Pancreas (tissue), 10 donors: Measurements from ENCODE around the gene BCKDHB. TPM values are rescaled to one million over a fixed set of nuclear protein-coding genes. Genes with fewer than 3 reads are reported as not detected.

Experiments
- ATAC-seq, 4 donors: fragments of 200-7000 bp; cut with Tn5 transposase; one replicate each; pipeline versions ENCODE4 v1.8.0 to v1.9.1; 2020; ENCODE audit warnings: mild to moderate bottlenecking in 4 of 4, moderate library complexity in 4 of 4
- DNase-seq, 6 donors: peaks; one replicate each; pipeline ENCODE4 v3.0.0-alpha.2; 2020
- FAIRE-seq: peaks from 2 replicates; lab custom pipeline; 2012; peaks lifted over from hg19 to GRCh38; lab: Jason Lieb, UNC
- H3K27ac ChIP-seq, 4 donors: fragments of 200-600 bp; sonication (generic); 1 replicate in 3 of 4; 2 replicates in 1 of 4; pipeline versions ENCODE4 v1.5.0 to v1.8.0; 2020
- H3K27me3 ChIP-seq, 4 donors: fragments of 200-600 bp; one replicate each; pipeline ENCODE4 v1.8.0; 2021
- H3K36me3 ChIP-seq, 3 donors: fragments of 200-600 bp; sonication (generic) in 1 of 3; one replicate each; pipeline versions ENCODE4 v1.5.0 to v1.8.0; 2020 to 2021
- H3K4me1 ChIP-seq, 3 donors: fragments of 200-600 bp; one replicate each; pipeline ENCODE4 v1.8.0; 2021
- H3K4me3 ChIP-seq, 4 donors: fragments of 200-600 bp; sonication (generic) in 2 of 4; one replicate each; pipeline versions ENCODE4 v1.5.0 to v1.8.0; 2020 to 2021
- H3K9me3 ChIP-seq, 4 donors: fragments of 200-600 bp; one replicate each; pipeline ENCODE4 v1.8.0; 2021
- WGBS, 2 donors: extraction: QIAGEN DNeasy Blood & Tissue Kit; methylation state at CpG; one replicate each; pipeline ENCODE4 v1.1.7; 2013; 5-methylcytosine and 5-hydroxymethylcytosine counted together
- intact Hi-C, 3 donors: fragments of 100-400 bp; cut with DNase I; formaldehyde crosslinking; loops; one replicate each; pipeline versions ENCODE4 v1.11.1 to v1.14.2; 2022
- polyA plus RNA-seq, 2 donors: library from polyadenylated mRNA; stranded (reverse); fragments of 200-250 nt; gene quantifications; one replicate each; pipeline ENCODE4 v1.2.3, GENCODE V29; 2013
- total RNA-seq, 6 donors: library from RNA; stranded (reverse); fragmentation: NEBNext Ultra II Directional in 4 of 6; extraction: Animal tissue kit (Norgen Biotek cat#: 25700) in 4 of 6; gene quantifications; one replicate each; pipeline versions ENCODE4 v1.2.1 to v1.2.4, GENCODE V29; 2021 to 2023
- TF ChIP-seq, protein P1 (sequence below), 4 donors: fragments of 200-600 bp; sonication (generic) in 3 of 4; IDR thresholded peaks; one replicate each; pipeline versions ENCODE4 v1.5.0 to v1.8.0; 2021; ENCODE audit warnings: antibody characterized with exemption in 4 of 4
- donor health status: healthy with polysubstance abuse.
- donor health status: DM: no; HTN: no; CAD: no; lungs with moderate emphysema.
- donor health status: DM: no; HTN: no; CAD: no.
- donor health status: control.
- donor health status: control.
- donor health status: Bipolar disorder and iron deficiency.
- donor health status: DM: yes; HTN: yes; CAD: no.
- donor health status: DM: no; HTN: no; CAD: no.
- donor health status: DM: no; HTN: no; CAD: no.
- donor health status: DM: yes; HTN: yes; CAD: no.

BCKDHB gene
- total and polyA plus RNA-seq, 8 donors, result 4.8 to 16.8 (median 10.5) TPM

DNA sequence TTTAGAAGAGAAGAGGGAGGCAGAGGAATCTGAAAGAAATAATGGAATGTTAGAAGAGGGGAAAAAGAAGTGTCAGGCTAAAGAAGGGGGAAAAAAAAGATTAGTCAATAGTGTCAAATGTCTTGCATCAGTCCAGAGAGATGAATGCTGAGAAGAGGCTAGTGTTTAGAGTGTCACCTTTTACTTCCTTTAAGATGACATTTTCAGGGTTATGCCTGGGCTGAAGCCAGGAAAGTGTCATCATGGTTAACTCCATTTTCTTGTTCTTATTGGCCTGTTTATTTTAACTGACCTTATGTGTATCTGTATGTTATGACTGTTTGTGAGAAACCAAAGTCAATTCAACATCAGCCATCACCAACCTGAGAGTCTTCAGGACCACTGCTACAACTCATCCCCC is 15.0 kb upstream of the BCKDHB start:
- Histone ChIP-seq H3K27me3 (no peaks in the 10 kb centered on the region), H3K36me3 (no peaks in the 10 kb centered on the region), H3K27ac (no peak overlapping the region), H3K9me3 (no peaks in the 10 kb centered on the region), H3K4me3 (no peak overlapping the region), H3K4me1 (no peaks in the 10 kb centered on the region)
- ATAC-seq (no peak), DNase-seq (no peak), FAIRE-seq (no peak)
- intact Hi-C loops, result loop anchor here in 1 of 3 donors (10.0 kb wide), 1 partner anchor 147 kb away; the partner anchor contains the start of gene ELOVL4
- TF ChIP-seq, protein P1, sequence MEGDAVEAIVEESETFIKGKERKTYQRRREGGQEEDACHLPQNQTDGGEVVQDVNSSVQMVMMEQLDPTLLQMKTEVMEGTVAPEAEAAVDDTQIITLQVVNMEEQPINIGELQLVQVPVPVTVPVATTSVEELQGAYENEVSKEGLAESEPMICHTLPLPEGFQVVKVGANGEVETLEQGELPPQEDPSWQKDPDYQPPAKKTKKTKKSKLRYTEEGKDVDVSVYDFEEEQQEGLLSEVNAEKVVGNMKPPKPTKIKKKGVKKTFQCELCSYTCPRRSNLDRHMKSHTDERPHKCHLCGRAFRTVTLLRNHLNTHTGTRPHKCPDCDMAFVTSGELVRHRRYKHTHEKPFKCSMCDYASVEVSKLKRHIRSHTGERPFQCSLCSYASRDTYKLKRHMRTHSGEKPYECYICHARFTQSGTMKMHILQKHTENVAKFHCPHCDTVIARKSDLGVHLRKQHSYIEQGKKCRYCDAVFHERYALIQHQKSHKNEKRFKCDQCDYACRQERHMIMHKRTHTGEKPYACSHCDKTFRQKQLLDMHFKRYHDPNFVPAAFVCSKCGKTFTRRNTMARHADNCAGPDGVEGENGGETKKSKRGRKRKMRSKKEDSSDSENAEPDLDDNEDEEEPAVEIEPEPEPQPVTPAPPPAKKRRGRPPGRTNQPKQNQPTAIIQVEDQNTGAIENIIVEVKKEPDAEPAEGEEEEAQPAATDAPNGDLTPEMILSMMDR (IDR thresholded peaks at IDR 0.05), result no peak

DNA sequence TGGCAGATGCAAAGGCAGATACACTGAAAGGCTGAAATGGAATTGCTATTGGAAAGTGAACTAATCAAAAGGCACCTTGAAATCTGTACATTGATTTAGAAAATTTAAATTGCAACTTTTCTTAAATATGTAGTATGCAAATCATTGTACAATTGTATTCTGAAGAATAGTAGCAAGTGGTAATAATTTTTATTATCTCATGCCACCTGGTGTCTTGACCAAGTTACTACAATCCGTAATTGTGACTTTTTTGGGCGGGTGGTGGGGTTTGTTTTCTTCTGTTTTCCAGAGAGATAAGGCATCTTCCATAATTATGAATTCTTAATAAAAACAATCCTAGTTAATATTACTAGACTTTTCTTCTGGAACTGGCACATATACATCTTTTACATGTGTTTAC is 12.5 kb upstream of the BCKDHB start:
- no peaks in the 10 kb centered on the region for H3K36me3 ChIP-seq
- intact Hi-C loops, result loop anchor here in 1 of 3 donors (10.0 kb wide), 1 partner anchor 149 kb away; the partner anchor contains the start of gene ELOVL4
- no peak overlapping the region for H3K4me3 ChIP-seq
- no peak for DNase-seq
- 0 to 1% methylated on average over 2 of the region's 2 CpGs for WGBS, 2 donors
- no peaks in the 10 kb centered on the region for H3K27me3 ChIP-seq
- FAIRE-seq, result peak; percentile 90
- H3K9me3 ChIP-seq, result no peaks in the 10 kb centered on the region
- H3K27ac ChIP-seq, result no peak overlapping the region
- no peaks in the 10 kb centered on the region for H3K4me1 ChIP-seq
- TF ChIP-seq, protein P1 (IDR thresholded peaks at IDR 0.05), result peak in 3 of 4 donors; percentile 23 to 44 (median 36)
- ATAC-seq, result peak in 3 of 4 donors; percentile 55 to 62 (median 56)

DNA sequence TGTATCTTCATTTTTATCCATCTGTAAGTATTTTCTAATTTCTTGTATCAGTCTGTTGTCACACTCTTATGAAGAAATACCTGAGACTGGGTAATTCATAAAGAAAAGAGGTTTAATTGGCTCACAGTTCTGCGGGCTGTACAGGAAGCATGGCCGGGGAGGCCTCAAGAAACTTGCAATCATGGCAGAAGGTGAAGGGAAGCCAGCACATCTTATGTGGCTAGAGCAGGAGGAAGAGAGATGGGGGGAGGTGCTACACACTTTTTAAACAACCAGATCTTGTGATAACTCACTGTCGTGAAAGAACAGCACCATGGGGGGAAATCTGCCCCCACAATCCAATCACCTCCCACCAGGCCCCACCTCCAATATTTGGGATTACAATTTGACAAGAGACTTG is 10.9 kb upstream of the BCKDHB start:
- intact Hi-C loops, result loop anchor here in 1 of 3 donors (10.0 kb wide), 1 partner anchor 151 kb away; the partner anchor contains the start of gene ELOVL4
- ATAC-seq, result no peak
- DNase-seq, result no peak
- WGBS, 2 donors, result 43 to 62% methylated on average over 3 of the region's 3 CpGs
- Histone ChIP-seq H3K27me3 (no peaks in the 10 kb centered on the region), H3K4me3 (no peak overlapping the region), H3K4me1 (no peaks in the 10 kb centered on the region), H3K36me3 (no peaks in the 10 kb centered on the region), H3K9me3 (no peaks in the 10 kb centered on the region), H3K27ac (no peak overlapping the region)
- TF ChIP-seq, protein P1 (IDR thresholded peaks at IDR 0.05), result no peak
- no peak for FAIRE-seq

DNA sequence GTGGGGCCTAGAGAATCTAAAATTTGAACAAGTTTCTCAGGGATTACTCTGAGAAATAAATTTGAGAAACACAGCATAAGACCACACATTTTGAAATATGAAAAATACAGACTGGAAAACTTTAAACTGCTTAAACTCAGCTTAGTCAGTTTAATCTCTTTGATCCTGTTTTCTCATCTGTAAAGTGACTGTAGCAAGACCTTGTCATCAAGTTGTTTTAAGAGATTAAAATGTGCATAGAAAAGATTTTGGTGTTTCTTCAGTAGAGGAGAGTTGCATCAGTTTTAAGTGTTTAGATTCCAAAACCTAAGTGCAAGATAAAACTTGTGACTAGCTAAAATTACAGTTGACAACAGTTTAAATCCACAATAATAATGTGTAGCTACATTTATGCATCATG is 8.1 kb upstream of the BCKDHB start:
- intact Hi-C loops, result loop anchor here in 1 of 3 donors (10.0 kb wide), 1 partner anchor 154 kb away; the partner anchor contains the start of gene ELOVL4
- no peaks in the 10 kb centered on the region for H3K36me3 ChIP-seq
- TF ChIP-seq, protein P1 (IDR thresholded peaks at IDR 0.05), result no peak
- no peaks in the 10 kb centered on the region for H3K9me3 ChIP-seq
- no peaks in the 10 kb centered on the region for H3K4me1 ChIP-seq
- H3K27ac ChIP-seq, result no peak overlapping the region
- FAIRE-seq (no peak), ATAC-seq (no peak), DNase-seq (no peak)
- H3K27me3 ChIP-seq, result no peaks in the 10 kb centered on the region
- no peak overlapping the region for H3K4me3 ChIP-seq

DNA sequence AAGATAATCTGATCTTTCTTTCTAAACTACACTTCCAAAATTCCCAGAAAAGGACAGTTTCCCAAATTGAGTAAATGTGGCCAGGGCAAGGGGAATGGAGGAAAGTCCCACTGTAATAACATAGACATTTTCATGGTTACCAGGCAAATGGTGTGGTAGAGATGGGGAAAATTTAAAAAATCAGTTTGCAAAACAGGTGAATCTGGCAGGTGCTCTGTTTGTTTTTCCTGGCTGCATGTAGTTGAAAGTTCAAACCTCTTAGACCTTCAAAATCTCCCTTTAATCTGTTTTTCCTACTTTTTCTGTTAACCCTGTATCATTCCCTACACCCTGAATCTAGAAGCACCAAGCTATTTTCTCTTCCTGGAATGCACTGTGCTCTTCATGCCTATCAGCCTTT is 2.0 kb upstream of the BCKDHB start:
- intact Hi-C loops, result no loop called here
- peaks cover 3 to 4% (median 3%) of the 10 kb centered on the region in 3 donors for H3K4me1 ChIP-seq
- no peaks in the 10 kb centered on the region for H3K36me3 ChIP-seq
- ATAC-seq (no peak), DNase-seq (no peak), FAIRE-seq (no peak)
- no peak overlapping the region for H3K4me3 ChIP-seq
- no peaks in the 10 kb centered on the region for H3K27me3 ChIP-seq
- H3K9me3 ChIP-seq, result no peaks in the 10 kb centered on the region
- TF ChIP-seq, protein P1 (IDR thresholded peaks at IDR 0.05), result no peak
- H3K27ac ChIP-seq, result no peak overlapping the region
